ENCODE data around the gene PTPRB. TPM values are rescaled to one million over a fixed set of nuclear protein-coding genes. Genes with fewer than 3 reads are reported as not detected.

PTPRB gene
- total and polyA plus RNA-seq, 2 donors from 2014 or later, result 13.5 to 71.6 TPM

DNA sequence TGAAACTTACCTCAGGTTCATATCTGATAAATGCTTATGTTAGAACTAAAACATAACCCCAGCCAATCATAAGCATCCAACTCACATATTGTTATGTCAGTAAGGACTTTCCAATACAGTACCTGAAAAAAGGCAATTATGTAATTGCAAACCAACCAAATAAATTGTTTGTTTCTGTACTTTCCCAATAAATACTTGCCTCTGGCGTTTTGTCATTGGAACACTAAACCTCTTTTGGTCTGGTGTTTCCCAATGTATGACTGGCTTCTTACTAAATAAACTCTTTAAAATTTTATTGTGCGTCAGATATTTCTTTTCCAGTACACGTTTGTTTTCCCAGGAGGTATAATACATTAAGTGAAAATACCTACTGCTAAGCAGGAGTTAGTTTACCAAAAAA, 6.7 kb upstream of the PTPRB start:
- H3K36me3 ChIP-seq (ENCODE audit: control insufficient read depth in 2 of 3, insufficient read depth in 3 of 3, low read length in 3 of 3), result no peaks in the 10 kb centered on the region
- H3K9ac ChIP-seq (ENCODE audit: low read length in 3 of 3), result no peak overlapping the region
- H3K9me3 ChIP-seq (ENCODE audit: control insufficient read depth in 2 of 3, insufficient read depth in 1 of 3, low read length in 3 of 3), result no peaks in the 10 kb centered on the region
- no peak overlapping the region for H3K27ac ChIP-seq (ENCODE audit: low read depth in 2 of 2, low read length in 2 of 2)
- DNase-seq (no peak), FAIRE-seq (no peak)
- TF ChIP-seq, protein P1, sequence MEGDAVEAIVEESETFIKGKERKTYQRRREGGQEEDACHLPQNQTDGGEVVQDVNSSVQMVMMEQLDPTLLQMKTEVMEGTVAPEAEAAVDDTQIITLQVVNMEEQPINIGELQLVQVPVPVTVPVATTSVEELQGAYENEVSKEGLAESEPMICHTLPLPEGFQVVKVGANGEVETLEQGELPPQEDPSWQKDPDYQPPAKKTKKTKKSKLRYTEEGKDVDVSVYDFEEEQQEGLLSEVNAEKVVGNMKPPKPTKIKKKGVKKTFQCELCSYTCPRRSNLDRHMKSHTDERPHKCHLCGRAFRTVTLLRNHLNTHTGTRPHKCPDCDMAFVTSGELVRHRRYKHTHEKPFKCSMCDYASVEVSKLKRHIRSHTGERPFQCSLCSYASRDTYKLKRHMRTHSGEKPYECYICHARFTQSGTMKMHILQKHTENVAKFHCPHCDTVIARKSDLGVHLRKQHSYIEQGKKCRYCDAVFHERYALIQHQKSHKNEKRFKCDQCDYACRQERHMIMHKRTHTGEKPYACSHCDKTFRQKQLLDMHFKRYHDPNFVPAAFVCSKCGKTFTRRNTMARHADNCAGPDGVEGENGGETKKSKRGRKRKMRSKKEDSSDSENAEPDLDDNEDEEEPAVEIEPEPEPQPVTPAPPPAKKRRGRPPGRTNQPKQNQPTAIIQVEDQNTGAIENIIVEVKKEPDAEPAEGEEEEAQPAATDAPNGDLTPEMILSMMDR (IDR thresholded peaks at IDR 0.05; ENCODE audit: borderline replicate concordance, extremely low read depth, insufficient read depth), result no peak
- H3K27me3 ChIP-seq (ENCODE audit: control insufficient read depth, insufficient read depth, low read length), result no peaks in the 10 kb centered on the region
- intact Hi-C loops (cut with DNase I), result no loop called here
- H3K4me3 ChIP-seq (ENCODE audit: low read length in 3 of 3), result no peak overlapping the region
- peaks cover 0 to 3% (median 3%) of the 10 kb centered on the region in 3 donors for H3K4me1 ChIP-seq (ENCODE audit: control insufficient read depth in 2 of 3, insufficient read depth in 2 of 3, low read depth in 1 of 3, low read length in 3 of 3)

DNA sequence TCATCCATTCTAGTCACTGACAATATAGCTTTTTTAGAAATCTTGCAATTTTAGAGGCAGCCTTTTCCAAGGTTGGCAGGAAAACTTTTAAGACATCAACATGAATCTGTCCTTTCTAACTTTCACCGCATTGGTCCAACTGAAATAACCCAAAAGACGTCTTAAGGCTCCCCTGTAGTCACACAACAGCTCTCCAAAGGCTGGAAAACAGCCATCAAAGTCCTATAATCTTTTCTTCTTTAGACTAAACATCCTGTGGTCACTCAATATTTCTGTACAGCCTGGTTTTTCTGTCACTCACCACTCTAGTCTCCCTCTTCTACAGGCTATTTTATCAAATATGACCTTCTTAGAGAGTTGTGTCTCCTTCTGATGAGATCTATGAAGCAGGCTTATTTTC, 4.5 kb upstream of the PTPRB start:
- intact Hi-C loops (cut with DNase I), result no loop called here
- Histone ChIP-seq H3K9me3 (ENCODE audit: control insufficient read depth in 2 of 3, insufficient read depth in 1 of 3, low read length in 3 of 3) (no peaks in the 10 kb centered on the region), H3K36me3 (ENCODE audit: control insufficient read depth in 2 of 3, insufficient read depth in 3 of 3, low read length in 3 of 3) (no peaks in the 10 kb centered on the region), H3K9ac (ENCODE audit: low read length in 3 of 3) (no peak overlapping the region), H3K4me1 (ENCODE audit: control insufficient read depth in 2 of 3, insufficient read depth in 2 of 3, low read depth in 1 of 3, low read length in 3 of 3) (peaks cover 0 to 3% (median 3%) of the 10 kb centered on the region in 3 donors), H3K27me3 (ENCODE audit: control insufficient read depth, insufficient read depth, low read length) (no peaks in the 10 kb centered on the region), H3K27ac (ENCODE audit: low read depth in 2 of 2, low read length in 2 of 2) (no peak overlapping the region), H3K4me3 (ENCODE audit: low read length in 3 of 3) (no peak overlapping the region)
- TF ChIP-seq, protein P1 (IDR thresholded peaks at IDR 0.05; ENCODE audit: borderline replicate concordance, extremely low read depth, insufficient read depth), result no peak
- DNase-seq, result no peak
- no peak for FAIRE-seq

DNA sequence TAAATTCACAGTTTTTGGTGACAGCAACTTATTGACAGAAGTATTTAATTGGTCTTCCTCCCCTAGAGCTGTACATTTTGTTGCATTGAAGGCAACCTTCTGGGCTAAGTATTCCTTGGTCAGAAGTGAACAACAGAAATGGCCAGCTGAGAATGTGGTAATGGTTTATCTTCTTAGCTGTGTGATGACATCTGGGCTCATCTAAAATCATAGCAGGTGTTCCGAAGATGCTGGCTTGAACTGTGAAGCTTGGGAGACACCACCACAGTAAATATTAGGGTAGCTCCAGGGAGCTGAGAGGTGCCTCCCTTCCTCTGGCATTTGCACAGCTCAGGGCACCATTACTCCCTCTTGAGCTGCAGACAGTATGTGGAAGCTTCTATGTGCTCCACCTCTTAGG, 3.7 kb upstream of the PTPRB start:
- DNase-seq (no peak), FAIRE-seq (no peak)
- intact Hi-C loops (cut with DNase I), result no loop called here
- no peaks in the 10 kb centered on the region for H3K9me3 ChIP-seq (ENCODE audit: control insufficient read depth in 2 of 3, insufficient read depth in 1 of 3, low read length in 3 of 3)
- no peak overlapping the region for H3K9ac ChIP-seq (ENCODE audit: low read length in 3 of 3)
- no peak overlapping the region for H3K27ac ChIP-seq (ENCODE audit: low read depth in 2 of 2, low read length in 2 of 2)
- TF ChIP-seq, protein P1 (IDR thresholded peaks at IDR 0.05; ENCODE audit: borderline replicate concordance, extremely low read depth, insufficient read depth), result no peak
- no peaks in the 10 kb centered on the region for H3K27me3 ChIP-seq (ENCODE audit: control insufficient read depth, insufficient read depth, low read length)
- H3K4me3 ChIP-seq (ENCODE audit: low read length in 3 of 3), result no peak overlapping the region
- H3K36me3 ChIP-seq (ENCODE audit: control insufficient read depth in 2 of 3, insufficient read depth in 3 of 3, low read length in 3 of 3), result no peaks in the 10 kb centered on the region
- peaks cover 0 to 3% (median 3%) of the 10 kb centered on the region in 3 donors for H3K4me1 ChIP-seq (ENCODE audit: control insufficient read depth in 2 of 3, insufficient read depth in 2 of 3, low read depth in 1 of 3, low read length in 3 of 3)

DNA sequence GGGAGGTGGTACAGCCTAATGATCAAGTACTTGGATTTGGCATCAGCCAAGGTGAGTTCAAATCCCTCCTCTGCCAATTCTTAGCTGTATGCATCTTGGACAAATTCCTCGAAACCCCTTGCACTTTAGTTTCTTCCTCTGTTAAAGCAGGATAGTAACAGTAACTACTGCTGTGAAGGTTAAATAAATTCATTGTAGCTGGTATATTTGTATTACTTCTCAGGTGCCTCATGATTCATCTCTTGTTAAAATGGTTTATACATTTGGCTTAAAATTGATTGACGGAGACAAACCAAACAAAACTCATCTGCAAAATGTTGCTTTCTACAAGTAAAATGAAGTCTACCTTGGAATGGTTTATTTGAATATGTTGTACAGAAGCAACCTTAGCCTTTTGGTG, 2.3 kb upstream of the PTPRB start:
- no peaks in the 10 kb centered on the region for H3K4me1 ChIP-seq (ENCODE audit: control insufficient read depth in 2 of 3, insufficient read depth in 2 of 3, low read depth in 1 of 3, low read length in 3 of 3)
- no peaks in the 10 kb centered on the region for H3K27me3 ChIP-seq (ENCODE audit: control insufficient read depth, insufficient read depth, low read length)
- H3K36me3 ChIP-seq (ENCODE audit: control insufficient read depth in 2 of 3, insufficient read depth in 3 of 3, low read length in 3 of 3), result no peaks in the 10 kb centered on the region
- H3K27ac ChIP-seq (ENCODE audit: low read depth in 2 of 2, low read length in 2 of 2), result no peak overlapping the region
- TF ChIP-seq, protein P1 (IDR thresholded peaks at IDR 0.05; ENCODE audit: borderline replicate concordance, extremely low read depth, insufficient read depth), result no peak
- FAIRE-seq (no peak), DNase-seq (no peak)
- H3K4me3 ChIP-seq (ENCODE audit: low read length in 3 of 3), result no peak overlapping the region
- no peaks in the 10 kb centered on the region for H3K9me3 ChIP-seq (ENCODE audit: control insufficient read depth in 2 of 3, insufficient read depth in 1 of 3, low read length in 3 of 3)
- intact Hi-C loops (cut with DNase I), result no loop called here
- no peak overlapping the region for H3K9ac ChIP-seq (ENCODE audit: low read length in 3 of 3)

All from kidney (tissue), 14 donors.